Adrenal gland (tissue), 5 donors: ENCODE measurements around the gene DMD.

Experiments used
- CTCF ChIP-seq, 6 experiments: fragments of 450-650 bp in 4 of 6; fragments of 200-600 bp in 2 of 6; sonication (generic) in 1 of 6; IDR thresholded peaks; 1 replicate in 5 of 6; 2 replicates in 1 of 6; pipeline versions ENCODE4 v1.5.1 to v1.8.0; 2016 to 2021; ENCODE audit warnings: antibody characterized with exemption in 6 of 6, mild to moderate bottlenecking in 2 of 6, moderate library complexity in 1 of 6
- POLR2A ChIP-seq, 2 donors: fragments of 450-650 bp; IDR thresholded peaks; one replicate each; pipeline ENCODE4 v1.6.1; 2017; ENCODE audit warnings: antibody characterized with exemption in 2 of 2, mild to moderate bottlenecking in 2 of 2, moderate library complexity in 1 of 2
- donor health status: DM: no; HTN: no; CAD: no.

- TF ChIP-seq CTCF (IDR thresholded peaks at IDR 0.05): no peak
- TF ChIP-seq POLR2A (IDR thresholded peaks at IDR 0.05): no peak
Measured at GRCh38 chrX:31993637-31994036, 1217.7 kb downstream of the DMD start.
